AG09319 (cell line): ENCODE data around the gene CHCHD6.

ENCODE experiments used
- DNase-seq: peaks from one replicate; pipeline ENCODE4 v3.0.0-alpha.2; 2010; ENCODE audit warnings: low read depth; ENCODE audit errors: extremely low read depth
- CTCF ChIP-seq: IDR thresholded peaks from 2 replicates; pipeline ENCODE4 v1.5.1; 2011; ENCODE audit warnings: low read depth, mild to moderate bottlenecking, inconsistent platforms, low read length, moderate library complexity

CHCHD6 gene

GRCh38 chr3:126733061-126733430 is 29.0 kb downstream of the CHCHD6 start:
- DNase-seq: no peak
- TF ChIP-seq CTCF: no peak

- DNase-seq: no peak
- TF ChIP-seq CTCF: no peak
Observed at GRCh38 chr3:126734106-126734723, 30.2 kb downstream of the CHCHD6 start.

GRCh38 chr3:126737527-126737926 is 33.5 kb downstream of the CHCHD6 start:
- no peak; the same call in 1 of the 2 replicates for TF ChIP-seq CTCF
- DNase-seq: no peak

GRCh38 chr3:126742057-126742456 is 38.0 kb downstream of the CHCHD6 start:
- TF ChIP-seq CTCF: no peak
- no peak for DNase-seq

GRCh38 chr3:126743350-126743749 is 39.3 kb downstream of the CHCHD6 start:
- no peak for DNase-seq
- no peak for TF ChIP-seq CTCF

GRCh38 chr3:126743781-126744180 is 39.7 kb downstream of the CHCHD6 start:
- DNase-seq: no peak
- no peak for TF ChIP-seq CTCF

GRCh38 chr3:126745760-126746394 is 41.8 kb downstream of the CHCHD6 start:
- TF ChIP-seq CTCF: no peak
- no peak for DNase-seq
